ENCODE results near the gene DTNB.

DNA sequence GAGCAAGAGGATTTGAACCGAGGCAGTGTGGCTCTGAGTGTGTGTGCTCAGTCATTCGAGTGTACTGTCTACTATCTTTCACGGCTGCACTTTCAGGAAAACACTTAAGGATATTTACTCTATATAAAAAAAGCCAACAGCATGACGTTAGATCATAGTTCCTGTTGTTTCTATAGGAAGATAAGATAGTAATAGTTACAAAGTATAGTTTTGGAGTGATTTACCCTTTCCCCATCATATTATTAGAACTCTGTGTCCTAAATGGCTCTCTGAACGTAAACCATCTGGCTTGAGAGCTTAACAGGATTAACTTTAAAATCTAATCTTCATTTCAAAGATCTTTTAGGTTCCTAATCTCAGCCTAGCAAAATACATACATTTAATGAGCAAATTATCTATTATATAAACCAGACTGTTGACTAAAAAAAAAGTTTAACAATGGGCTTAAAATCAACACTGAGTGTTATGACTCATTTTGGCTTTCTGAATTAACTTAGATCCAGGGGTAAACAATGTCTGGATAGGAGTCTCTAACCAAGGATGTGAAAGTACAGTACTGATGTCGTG is 181.3 kb downstream of the DTNB start:
- TF ChIP-seq GATA2 (IDR thresholded peaks at IDR 0.05; ENCODE audit: low read depth, low read length) (no peak), GATA3 (IDR thresholded peaks at IDR 0.05; ENCODE audit: low read depth, low read length) (no peak)
